OCI-LY7 (cell line): Measurements from ENCODE around the gene TNFRSF1A. TPM values are rescaled to one million over a fixed set of nuclear protein-coding genes. Genes with fewer than 3 reads are reported as not detected.

Source experiments
- BruUV-seq: library from RNA; stranded (reverse); fragments of 400-500 nt; replicated peaks from 2 replicates; lab custom pipeline; 2021; lab: Mats Ljungman, UMichigan
- CTCF ChIA-PET: fragments of 300-600 bp; sonication (Branson Sonifier 250); formaldehyde crosslinking; loops from one replicate; lab custom pipeline; 2022; ENCODE audit warnings: antibody characterized with exemption; ENCODE audit not compliant: unreplicated experiment; lab: Charles Lee
- POLR2A ChIA-PET: fragments of 300-600 bp; sonication (Branson Sonifier 250); formaldehyde crosslinking; loops from one replicate; lab custom pipeline; 2022; ENCODE audit warnings: antibody characterized with exemption; lab: Charles Lee
- DNase-seq: peaks from one replicate; pipeline ENCODE4 v3.0.0-alpha.2; 2015; ENCODE audit warnings: low spot score
- H2AFZ ChIP-seq: fragments of 200-600 bp; sonication (generic), shearing (Covaris generic); 2 replicates; pipeline ENCODE4 v1.6.1; 2014; ENCODE audit warnings: mild to moderate bottlenecking, antibody characterized with exemption, low read length, moderate library complexity
- H3K27ac ChIP-seq: fragments of 200-600 bp; sonication (generic); 2 replicates; pipeline ENCODE4 v1.5.1; 2014; ENCODE audit warnings: mixed run types, low read depth, mild to moderate bottlenecking, moderate library complexity, low read length, inconsistent platforms; ENCODE audit not compliant: poor library complexity, severe bottlenecking
- H3K36me3 ChIP-seq: fragments of 200-600 bp; sonication (generic); 2 replicates; pipeline ENCODE4 v1.6.1; 2014; ENCODE audit warnings: mild to moderate bottlenecking, antibody characterized with exemption, low read length, moderate library complexity, mixed read lengths; ENCODE audit not compliant: insufficient read depth
- H3K4me1 ChIP-seq: fragments of 200-600 bp; sonication (generic); 2 replicates; pipeline ENCODE4 v1.5.1; 2014; ENCODE audit warnings: mild to moderate bottlenecking, low read length; ENCODE audit not compliant: insufficient read depth, poor library complexity, severe bottlenecking
- H3K4me2 ChIP-seq: fragments of 200-600 bp; sonication (generic); 2 replicates; pipeline ENCODE4 v1.6.1; 2014; ENCODE audit warnings: mild to moderate bottlenecking, low read length
- H3K4me3 ChIP-seq: fragments of 200-600 bp; sonication (generic); 2 replicates; pipeline ENCODE4 v1.5.1; 2014; ENCODE audit warnings: mild to moderate bottlenecking, low read depth, low read length; ENCODE audit not compliant: poor library complexity, severe bottlenecking
- H3K79me2 ChIP-seq: fragments of 200-600 bp; sonication (generic); 2 replicates; pipeline ENCODE4 v1.6.1; 2016; ENCODE audit warnings: low read depth, mild to moderate bottlenecking, low read length, moderate library complexity, mixed read lengths; ENCODE audit not compliant: insufficient read depth
- H3K9me2 ChIP-seq: fragments of 200-600 bp; sonication (generic); 2 replicates; pipeline ENCODE4 v1.6.1; 2016; ENCODE audit warnings: mild to moderate bottlenecking, low read length, mixed read lengths; ENCODE audit not compliant: insufficient read depth
- H3K9me3 ChIP-seq: fragments of 200-600 bp; sonication (generic); 2 replicates; pipeline ENCODE4 v1.6.1; 2014; ENCODE audit warnings: mild to moderate bottlenecking, mixed run types, low read length, mixed read lengths
- H4K20me1 ChIP-seq: fragments of 200-600 bp; sonication (generic); 2 replicates; pipeline ENCODE4 v1.6.1; 2014; ENCODE audit warnings: mild to moderate bottlenecking, antibody characterized with exemption, low read length, moderate library complexity, mixed read lengths; ENCODE audit not compliant: insufficient read depth
- CTCF ChIP-seq: fragments of 200-600 bp; sonication (generic); conservative IDR thresholded peaks from 2 replicates; pipeline ENCODE4 v1.5.1; 2014; ENCODE audit warnings: mild to moderate bottlenecking, antibody characterized with exemption, low read length, moderate library complexity, mixed read lengths
- EZH2phosphoT487 ChIP-seq: fragments of 200-600 bp; sonication (generic); IDR thresholded peaks from 2 replicates; pipeline ENCODE4 v1.6.1; 2018; ENCODE audit warnings: low read depth, borderline replicate concordance, mild to moderate bottlenecking, mixed run types, antibody characterized with exemption, low read length, moderate library complexity, mixed read lengths
- intact Hi-C: fragments of 100-400 bp; cut with micrococcal nuclease; formaldehyde crosslinking; loops from one replicate; pipeline ENCODE4 v1.10.0; 2022; ENCODE audit not compliant: unreplicated experiment
- total RNA-seq, 2 experiments: library from RNA; depleted of rRNA in 1 of 2; stranded (reverse); fragments of >200 nt in 1 of 2; shearing (Covaris generic) in 1 of 2; gene quantifications; 2 replicates each; pipeline ENCODE4 v1.2.3, GENCODE V29; 2014 to 2022

The TNFRSF1A gene
- total RNA-seq, 2 experiments from 2014 or later: 37.3 to 50.9 TPM

- H2AFZ ChIP-seq: no peak overlapping the region
- H3K9me3 ChIP-seq: no peaks in the 10 kb centered on the region
- no peaks in the 10 kb centered on the region for H3K36me3 ChIP-seq
- intact Hi-C loops: no loop called here
- ChIA-PET CTCF (no interaction called here), POLR2A (no interaction called here)
- H3K27ac ChIP-seq: no peak overlapping the region
- no peaks in the 10 kb centered on the region for H3K4me1 ChIP-seq
- H4K20me1 ChIP-seq: no peaks in the 10 kb centered on the region
- H3K9me2 ChIP-seq: no peaks in the 10 kb centered on the region
- no peak overlapping the region for H3K4me2 ChIP-seq
- TF ChIP-seq CTCF (no peak), EZH2phosphoT487 (no peak)
- H3K79me2 ChIP-seq: no peaks in the 10 kb centered on the region
- no peak for DNase-seq
- H3K4me3 ChIP-seq: no peak overlapping the region
- no TSS peak for BruUV-seq
Observed at GRCh38 chr12:6315184-6315583, 26.7 kb downstream of the TNFRSF1A start.

- Histone ChIP-seq H3K4me2 (no peak overlapping the region), H4K20me1 (no peaks in the 10 kb centered on the region), H3K36me3 (no peaks in the 10 kb centered on the region), H3K79me2 (no peaks in the 10 kb centered on the region), H2AFZ (no peak overlapping the region), H3K27ac (no peak overlapping the region), H3K4me3 (no peak overlapping the region), H3K9me3 (no peaks in the 10 kb centered on the region), H3K4me1 (no peaks in the 10 kb centered on the region), H3K9me2 (no peaks in the 10 kb centered on the region)
- TF ChIP-seq EZH2phosphoT487: no peak
- no peak for TF ChIP-seq CTCF
- intact Hi-C loops: no loop called here
- no TSS peak for BruUV-seq
- DNase-seq: no peak
- ChIA-PET CTCF (no interaction called here), POLR2A (no interaction called here)
Observed at GRCh38 chr12:6314776-6315175, 27.1 kb downstream of the TNFRSF1A start.

- Histone ChIP-seq H3K4me3 (no peak overlapping the region), H3K79me2 (no peaks in the 10 kb centered on the region), H3K36me3 (no peaks in the 10 kb centered on the region), H2AFZ (no peak overlapping the region), H3K9me3 (no peaks in the 10 kb centered on the region), H3K4me2 (no peak overlapping the region), H3K4me1 (no peaks in the 10 kb centered on the region), H4K20me1 (no peaks in the 10 kb centered on the region), H3K27ac (no peak overlapping the region), H3K9me2 (no peaks in the 10 kb centered on the region)
- no peak for DNase-seq
- ChIA-PET CTCF (no interaction called here), POLR2A (no interaction called here)
- intact Hi-C loops: no loop called here
- no peak for TF ChIP-seq EZH2phosphoT487
- no peak for TF ChIP-seq CTCF
- BruUV-seq: no TSS peak
Observed at GRCh38 chr12:6313326-6313940, 28.4 kb downstream of the TNFRSF1A start.
